ENCODE data around the gene CLK2. TPM values are rescaled to one million over a fixed set of nuclear protein-coding genes. Genes with fewer than 3 reads are reported as not detected.

The CLK2 gene
- total and polyA plus RNA-seq, 10 donors, result 38.6 to 89.9 (median 74.6) TPM

DNA sequence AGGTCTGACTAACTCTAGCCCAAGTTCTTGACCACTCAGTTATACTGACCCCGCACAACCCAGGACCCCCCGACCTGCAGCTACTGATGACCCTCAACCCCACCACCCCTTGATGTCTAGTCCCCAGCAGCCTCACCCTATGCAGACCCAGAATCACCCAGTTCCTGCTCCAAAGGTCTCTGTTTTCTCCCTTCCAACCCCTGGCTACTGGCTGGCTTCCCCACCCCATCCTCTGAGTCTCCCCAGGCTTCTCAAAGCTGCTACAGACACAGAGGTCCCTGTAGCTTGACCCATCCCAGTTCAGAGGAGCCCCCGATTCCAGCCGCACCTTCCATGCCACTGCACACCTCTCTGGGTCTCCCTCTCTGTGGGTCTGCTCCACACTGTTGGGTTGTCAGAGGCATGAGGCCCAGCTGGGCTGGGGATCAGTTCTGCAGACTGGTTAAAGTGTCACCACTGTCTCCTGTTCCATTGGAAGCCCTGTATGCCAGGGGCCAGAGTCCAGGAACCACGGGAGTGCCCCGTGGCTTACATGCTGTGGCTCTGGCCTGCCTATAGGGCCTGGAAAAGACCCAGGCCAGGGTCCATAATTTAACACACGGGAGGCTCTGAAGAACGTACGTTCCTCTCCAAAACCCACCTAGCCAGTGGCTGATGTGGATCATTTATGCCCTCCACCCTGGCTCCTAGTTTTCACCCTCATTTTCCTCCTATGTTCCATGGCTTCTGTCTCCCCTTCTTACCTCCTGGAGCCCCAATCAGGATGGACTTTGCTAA, 27.4 kb upstream of the CLK2 start:
- no peak for DNase-seq
- Histone ChIP-seq H3K4me1 (no peaks in the 10 kb centered on the region), H3K36me3 (no peaks in the 10 kb centered on the region), H3K27me3 (replicated peaks in 1 of 7) (peaks cover 0 to 15% (median 6%) of the 10 kb centered on the region in 7 donors), H3K4me3 (no peak overlapping the region), H3K9me3 (no peaks in the 10 kb centered on the region), H3K27ac (no peak overlapping the region)
- intact Hi-C loops (cut with DNase I; ENCODE audit: low total_unique reads), result no loop called here
- TF ChIP-seq, protein P1, sequence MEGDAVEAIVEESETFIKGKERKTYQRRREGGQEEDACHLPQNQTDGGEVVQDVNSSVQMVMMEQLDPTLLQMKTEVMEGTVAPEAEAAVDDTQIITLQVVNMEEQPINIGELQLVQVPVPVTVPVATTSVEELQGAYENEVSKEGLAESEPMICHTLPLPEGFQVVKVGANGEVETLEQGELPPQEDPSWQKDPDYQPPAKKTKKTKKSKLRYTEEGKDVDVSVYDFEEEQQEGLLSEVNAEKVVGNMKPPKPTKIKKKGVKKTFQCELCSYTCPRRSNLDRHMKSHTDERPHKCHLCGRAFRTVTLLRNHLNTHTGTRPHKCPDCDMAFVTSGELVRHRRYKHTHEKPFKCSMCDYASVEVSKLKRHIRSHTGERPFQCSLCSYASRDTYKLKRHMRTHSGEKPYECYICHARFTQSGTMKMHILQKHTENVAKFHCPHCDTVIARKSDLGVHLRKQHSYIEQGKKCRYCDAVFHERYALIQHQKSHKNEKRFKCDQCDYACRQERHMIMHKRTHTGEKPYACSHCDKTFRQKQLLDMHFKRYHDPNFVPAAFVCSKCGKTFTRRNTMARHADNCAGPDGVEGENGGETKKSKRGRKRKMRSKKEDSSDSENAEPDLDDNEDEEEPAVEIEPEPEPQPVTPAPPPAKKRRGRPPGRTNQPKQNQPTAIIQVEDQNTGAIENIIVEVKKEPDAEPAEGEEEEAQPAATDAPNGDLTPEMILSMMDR (IDR thresholded peaks at IDR 0.05 in 8 of 11, conservative IDR thresholded peaks at IDR 0.05 in 3 of 11), result no peak
- TF ChIP-seq POLR2AphosphoS5 (IDR thresholded peaks at IDR 0.05) (no peak), POLR2A (IDR thresholded peaks at IDR 0.05) (no peak)
- WGBS, 5 donors, result 89 to 95% (median 91%) methylated on average over 9 of the region's 9 CpGs

DNA sequence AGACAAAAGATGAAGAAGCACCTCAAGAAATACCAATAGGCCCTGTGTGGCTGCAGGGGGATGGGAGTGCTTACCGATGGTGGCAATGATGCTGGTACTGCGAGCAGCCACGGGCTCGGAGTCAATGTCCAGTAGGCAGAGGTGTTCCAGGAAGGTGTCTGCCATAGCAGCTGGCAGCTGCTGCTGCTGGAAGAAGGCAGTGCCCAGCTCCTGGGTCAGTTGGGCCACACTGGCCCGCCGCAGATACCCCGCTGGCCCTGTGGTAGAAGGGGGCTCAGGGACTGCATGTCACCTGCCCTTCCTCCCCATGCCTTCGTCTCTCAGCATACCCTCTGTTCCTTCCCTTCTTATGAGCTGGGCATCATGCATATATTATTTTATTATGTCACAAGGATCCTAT, 26.7 kb upstream of the CLK2 start:
- 92 to 95% (median 94%) methylated on average over 8 of the region's 8 CpGs for WGBS, 5 donors
- Histone ChIP-seq H3K4me3 (no peak overlapping the region), H3K36me3 (no peaks in the 10 kb centered on the region), H3K4me1 (peaks cover 0 to 7% (median 3%) of the 10 kb centered on the region in 6 donors), H3K27ac (no peak overlapping the region), H3K27me3 (replicated peaks in 1 of 7) (peaks cover 0 to 22% (median 12%) of the 10 kb centered on the region in 7 donors), H3K9me3 (no peaks in the 10 kb centered on the region)
- TF ChIP-seq, protein P1 (IDR thresholded peaks at IDR 0.05 in 8 of 11, conservative IDR thresholded peaks at IDR 0.05 in 3 of 11), result no peak
- no peak for TF ChIP-seq POLR2A (IDR thresholded peaks at IDR 0.05)
- no peak for TF ChIP-seq POLR2AphosphoS5 (IDR thresholded peaks at IDR 0.05)
- DNase-seq, result no peak
- intact Hi-C loops (cut with DNase I; ENCODE audit: low total_unique reads), result no loop called here

DNA sequence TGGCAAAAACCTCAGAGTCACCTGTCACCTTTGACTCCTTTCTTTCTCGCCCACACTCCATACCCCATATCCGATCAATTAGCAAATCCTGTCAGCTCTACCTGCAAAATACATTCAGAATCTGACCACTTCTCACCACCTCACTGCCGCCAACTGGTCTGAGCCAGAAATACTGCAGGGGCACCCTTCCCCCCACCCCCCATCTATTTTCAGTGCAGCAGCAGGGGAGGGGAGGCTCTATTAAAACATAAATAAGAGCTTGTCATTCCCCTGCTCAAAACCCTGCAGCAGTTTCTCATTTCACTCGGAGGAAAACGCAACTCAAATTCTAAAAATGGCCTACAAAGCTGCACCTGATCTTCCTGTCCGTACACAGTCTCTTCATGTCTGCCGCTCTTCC, 24.1 kb upstream of the CLK2 start:
- WGBS, 5 donors, result 63 to 72% (median 67%) methylated on average over 7 of the region's 7 CpGs
- peaks cover 0 to 44% (median 21%) of the 10 kb centered on the region in 7 donors for H3K27me3 ChIP-seq (replicated peaks in 1 of 7)
- TF ChIP-seq, protein P1 (IDR thresholded peaks at IDR 0.05 in 8 of 11, conservative IDR thresholded peaks at IDR 0.05 in 3 of 11), result no peak
- no peak for TF ChIP-seq POLR2A (IDR thresholded peaks at IDR 0.05)
- no peak for TF ChIP-seq POLR2AphosphoS5 (IDR thresholded peaks at IDR 0.05)

DNA sequence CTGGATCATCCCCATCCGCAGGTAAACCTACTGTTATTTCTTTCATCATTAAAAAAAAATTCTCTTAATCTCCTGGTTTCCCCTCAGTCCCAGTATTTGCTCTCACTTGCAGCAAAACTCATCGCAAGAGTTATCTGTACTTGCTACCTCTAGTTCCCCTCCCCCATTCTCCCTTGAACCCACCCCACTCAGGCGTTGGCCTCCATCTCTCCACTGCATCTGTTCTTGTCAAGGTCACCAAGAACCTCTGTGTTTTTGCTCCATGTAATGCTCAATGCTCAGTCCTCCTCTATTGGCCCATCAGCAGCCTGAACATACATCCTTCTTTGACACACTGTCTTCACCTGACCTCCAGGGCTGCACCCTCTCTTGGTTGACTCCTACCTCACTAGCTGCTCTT, 23.4 kb upstream of the CLK2 start:
- DNase-seq, result no peak
- H3K36me3 ChIP-seq, result no peaks in the 10 kb centered on the region
- H3K27me3 ChIP-seq (replicated peaks in 1 of 7), result peaks cover 0 to 44% (median 21%) of the 10 kb centered on the region in 7 donors
- 73 to 95% (median 85%) methylated on average over 3 of the region's 3 CpGs for WGBS, 5 donors
- H3K27ac ChIP-seq, result no peak overlapping the region
- TF ChIP-seq POLR2A (IDR thresholded peaks at IDR 0.05), result no peak
- TF ChIP-seq, protein P1 (IDR thresholded peaks at IDR 0.05 in 8 of 11, conservative IDR thresholded peaks at IDR 0.05 in 3 of 11), result no peak
- TF ChIP-seq POLR2AphosphoS5 (IDR thresholded peaks at IDR 0.05), result no peak
- H3K4me1 ChIP-seq, result peaks cover 0 to 12% (median 3%) of the 10 kb centered on the region in 6 donors
- no peak overlapping the region for H3K4me3 ChIP-seq
- intact Hi-C loops (cut with DNase I; ENCODE audit: low total_unique reads), result no loop called here
- no peaks in the 10 kb centered on the region for H3K9me3 ChIP-seq

More for the DNA sequence above, 24.1 kb upstream of the CLK2 start:
- Histone ChIP-seq H3K4me3 (no peak overlapping the region), H3K9me3 (no peaks in the 10 kb centered on the region), H3K27ac (no peak overlapping the region), H3K36me3 (no peaks in the 10 kb centered on the region), H3K4me1 (peaks cover 0 to 12% (median 3%) of the 10 kb centered on the region in 6 donors)
- intact Hi-C loops (cut with DNase I; ENCODE audit: low total_unique reads), result no loop called here
- DNase-seq, result no peak
